Immature natural killer cell (primary cell): Measurements from ENCODE around the gene HOXA3. TPM values are rescaled to one million over a fixed set of nuclear protein-coding genes. Genes with fewer than 3 reads are reported as not detected.

ENCODE experiments used
- DNase-seq, 3 donors: peaks; one replicate each; pipeline ENCODE4 v3.0.0; 2022; ENCODE audit warnings: mixed read lengths in 1 of 3
- H3K27ac Mint-ChIP-seq, 6 donors: one replicate each; pipeline ENCODE4 v1.8.0; 2020; ENCODE audit warnings: mixed read lengths in 6 of 6, mild to moderate bottlenecking in 5 of 6, inconsistent platforms in 4 of 6, moderate library complexity in 3 of 6
- H3K27me3 Mint-ChIP-seq, 3 donors: one replicate each; pipeline ENCODE4 v1.8.0; 2020 to 2021; ENCODE audit warnings: low read depth in 3 of 3, mild to moderate bottlenecking in 3 of 3, mixed read lengths in 3 of 3, moderate library complexity in 3 of 3, inconsistent platforms in 1 of 3
- H3K36me3 Mint-ChIP-seq, 3 donors: one replicate each; pipeline ENCODE4 v1.8.0; 2020; ENCODE audit warnings: mixed read lengths in 3 of 3, inconsistent platforms in 2 of 3, mild to moderate bottlenecking in 2 of 3
- H3K4me1 Mint-ChIP-seq, 2 donors: one replicate each; pipeline ENCODE4 v1.8.0; 2020; ENCODE audit warnings: inconsistent platforms in 2 of 2, mild to moderate bottlenecking in 2 of 2, mixed read lengths in 2 of 2, moderate library complexity in 1 of 2
- H3K4me3 Mint-ChIP-seq, 5 donors: one replicate each; pipeline ENCODE4 v1.8.0; 2020; ENCODE audit warnings: mild to moderate bottlenecking in 5 of 5, mixed read lengths in 5 of 5, inconsistent platforms in 3 of 5, moderate library complexity in 3 of 5
- H3K9me3 Mint-ChIP-seq, 6 donors: one replicate each; pipeline ENCODE4 v1.8.0; 2020; ENCODE audit warnings: mild to moderate bottlenecking in 6 of 6, mixed read lengths in 6 of 6, inconsistent platforms in 4 of 6, moderate library complexity in 3 of 6
- polyA plus RNA-seq, 3 donors: library from polyadenylated mRNA; unstranded; fragments of 300-500 nt; fragmentation: Illumina TruSeq; gene quantifications; one replicate each; pipeline ENCODE4 v1.2.3, GENCODE V29; 2021

Gene HOXA3
- polyA plus RNA-seq, 3 donors from 2014 or later: 0.13 TPM; not detected in 2

GRCh38 chr7:27095050-27095896 lies 57.1 kb downstream of the HOXA3 start:
- H3K27me3 Mint-ChIP-seq: peaks cover 13 to 21% (median 19%) of the 10 kb centered on the region in 3 donors
- peaks cover 31 to 48% of the 10 kb centered on the region in 2 donors for H3K4me1 Mint-ChIP-seq
- peaks cover 14 to 17% (median 15%) of the 10 kb centered on the region in 3 donors for H3K36me3 Mint-ChIP-seq
- H3K4me3 Mint-ChIP-seq: peak overlapping the region; percentile 91 to 97 (median 94)
- peak overlapping the region; percentile 72 to 89 (median 86) for H3K27ac Mint-ChIP-seq
- peak; percentile 50 to 54 (median 51) for DNase-seq
- no peaks in the 10 kb centered on the region for H3K9me3 Mint-ChIP-seq

DNA sequence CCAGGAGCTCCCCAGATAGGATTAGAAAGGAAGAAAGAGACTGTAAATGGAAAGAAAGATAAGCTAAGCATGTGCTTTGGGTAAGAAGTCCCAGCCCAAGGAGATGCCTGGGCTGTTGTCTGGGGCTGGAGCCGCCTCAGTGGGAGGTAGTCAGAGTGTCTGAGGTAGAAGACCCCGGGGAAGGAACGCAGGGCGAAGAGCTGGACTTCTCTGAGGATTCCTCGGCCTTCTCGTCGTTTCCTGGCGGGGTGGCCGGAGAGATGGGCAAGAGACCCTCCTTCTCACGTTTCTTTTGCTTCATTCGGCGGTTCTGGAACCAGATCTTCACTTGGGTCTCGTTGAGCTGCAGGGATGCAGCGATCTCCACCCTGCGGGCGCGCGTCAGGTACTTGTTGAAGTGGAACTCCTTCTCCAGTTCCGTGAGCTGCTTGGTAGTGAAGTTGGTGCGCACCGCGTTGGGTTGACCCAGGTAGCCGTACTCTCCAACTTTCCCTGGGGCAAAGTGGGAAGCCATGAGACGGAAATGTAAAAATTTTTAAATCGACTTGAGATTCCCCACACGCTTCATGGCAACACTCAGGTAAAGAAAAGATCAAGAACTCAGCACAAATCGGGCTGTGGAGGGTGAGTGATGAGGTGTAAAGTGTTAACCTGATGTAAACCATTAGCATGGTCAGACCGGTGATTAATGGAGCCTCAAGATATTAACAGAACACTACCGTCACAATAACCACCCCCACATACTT lies 57.9 kb downstream of the HOXA3 start:
- H3K36me3 Mint-ChIP-seq: peaks cover 7 to 9% (median 8%) of the 10 kb centered on the region in 3 donors
- peak overlapping the region in 2 of 6 donors; percentile 72 to 89 for H3K27ac Mint-ChIP-seq
- peaks cover 31 to 48% of the 10 kb centered on the region in 2 donors for H3K4me1 Mint-ChIP-seq
- H3K9me3 Mint-ChIP-seq: no peaks in the 10 kb centered on the region
- H3K4me3 Mint-ChIP-seq: peak overlapping the region; percentile 91 to 97 (median 94)
- peaks cover 13 to 29% (median 19%) of the 10 kb centered on the region in 3 donors for H3K27me3 Mint-ChIP-seq
- DNase-seq: no peak

DNA sequence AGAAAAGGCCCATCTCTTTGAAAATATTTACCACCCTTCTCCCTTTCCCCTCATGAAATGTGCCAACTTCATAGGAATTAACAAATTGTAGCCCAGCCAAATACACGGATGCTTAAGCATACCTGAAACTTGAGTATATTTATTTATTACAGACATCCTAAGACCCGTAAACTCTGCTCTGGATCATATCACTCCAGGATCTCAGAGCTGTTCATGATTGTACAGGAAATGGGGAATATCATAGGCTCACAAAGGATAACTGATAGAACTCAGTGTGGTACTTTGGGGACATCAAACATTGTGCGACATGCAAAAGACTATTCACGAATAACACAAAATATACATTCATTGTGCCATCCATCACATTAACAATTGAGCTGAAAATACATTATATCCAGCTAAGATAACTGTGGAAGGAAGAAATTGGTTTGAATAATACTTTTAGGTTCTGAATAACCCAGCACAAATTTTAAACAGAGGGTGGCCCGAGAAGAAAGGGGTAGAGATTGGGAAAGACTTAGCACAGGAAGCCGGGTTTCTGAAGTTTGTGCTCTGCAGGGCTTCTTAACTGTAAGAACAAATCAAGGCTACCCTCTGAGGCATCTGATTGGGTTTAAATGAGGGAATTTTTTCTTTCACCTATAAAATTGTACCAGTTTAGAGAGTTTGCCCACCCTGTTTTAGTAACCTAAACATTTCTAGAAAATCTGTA lies 59.0 kb downstream of the HOXA3 start:
- Mint-ChIP-seq H3K9me3 (no peaks in the 10 kb centered on the region), H3K4me1 (peaks cover 25 to 43% of the 10 kb centered on the region in 2 donors), H3K4me3 (no peak overlapping the region)

DNA sequence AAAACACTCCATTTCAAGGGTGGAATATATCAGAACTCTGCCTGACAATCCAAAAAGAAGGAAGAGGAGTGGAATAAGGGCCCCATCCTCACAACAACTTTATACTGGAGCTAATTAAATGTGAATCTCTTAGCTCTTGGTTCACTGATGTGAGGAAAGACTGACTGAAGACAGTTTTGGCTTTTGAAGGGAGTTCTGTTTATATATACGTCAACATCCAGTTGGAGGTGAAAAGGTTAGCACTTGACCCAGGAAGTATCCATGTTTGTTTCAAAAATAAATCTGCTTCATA lies 59.6 kb downstream of the HOXA3 start:
- Mint-ChIP-seq H3K27ac (no peak overlapping the region), H3K27me3 (peaks cover 20 to 31% (median 26%) of the 10 kb centered on the region in 3 donors), H3K4me3 (no peak overlapping the region), H3K9me3 (no peaks in the 10 kb centered on the region), H3K4me1 (peaks cover 25 to 41% of the 10 kb centered on the region in 2 donors), H3K36me3 (no peaks in the 10 kb centered on the region)
- no peak for DNase-seq

More for the DNA sequence above, 59.0 kb downstream of the HOXA3 start:
- Mint-ChIP-seq H3K27ac (no peak overlapping the region), H3K27me3 (peaks cover 18 to 31% (median 26%) of the 10 kb centered on the region in 3 donors), H3K36me3 (no peaks in the 10 kb centered on the region)
- no peak for DNase-seq

DNA sequence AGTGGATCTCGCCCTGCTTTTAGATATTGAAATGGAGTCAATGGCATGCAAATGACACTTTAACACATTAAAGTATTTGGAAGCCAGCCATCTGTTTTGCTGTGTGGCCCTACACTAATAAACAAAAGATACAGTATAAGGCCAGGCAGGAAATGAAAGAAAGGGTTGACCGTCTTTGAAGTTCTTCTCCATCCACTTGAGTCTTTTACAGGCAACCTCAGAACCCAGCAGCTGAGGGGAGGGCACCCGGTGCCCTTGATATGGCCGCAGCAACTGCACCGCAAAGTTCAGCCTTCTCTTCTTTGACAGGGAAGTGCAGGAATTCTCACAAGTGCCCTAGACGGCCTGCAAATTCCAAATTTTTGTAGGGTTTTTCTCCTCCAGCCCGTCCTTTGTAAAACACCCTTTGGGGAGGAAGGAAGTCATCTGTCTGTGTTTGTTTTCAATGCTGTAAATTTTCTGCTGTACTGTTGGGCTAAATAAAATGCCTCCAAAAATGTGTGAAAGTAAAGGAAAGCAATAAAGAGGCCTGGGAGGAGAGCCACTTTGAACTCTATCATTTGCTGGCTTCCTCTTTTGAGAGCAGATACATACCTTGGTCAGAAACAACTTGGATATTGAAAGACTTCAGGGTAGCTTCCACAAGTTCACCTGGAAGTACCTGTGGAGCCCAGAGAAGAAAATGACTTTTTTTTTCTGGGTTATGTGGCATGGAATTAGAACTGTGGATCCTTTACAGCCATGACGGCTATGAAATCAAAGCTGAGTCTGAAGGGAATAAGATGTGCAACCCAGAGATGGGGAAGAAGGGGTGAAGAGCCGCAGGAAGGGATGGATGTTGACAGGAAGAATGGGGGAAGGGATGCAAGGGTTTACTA lies 60.2 kb downstream of the HOXA3 start:
- Mint-ChIP-seq H3K27ac (no peak overlapping the region), H3K27me3 (peaks cover 20 to 34% (median 27%) of the 10 kb centered on the region in 3 donors), H3K4me1 (peaks cover 24 to 41% of the 10 kb centered on the region in 2 donors), H3K9me3 (peaks cover 0 to 2% (median 0%) of the 10 kb centered on the region in 6 donors), H3K36me3 (no peaks in the 10 kb centered on the region), H3K4me3 (no peak overlapping the region)
- no peak for DNase-seq

- peaks cover 0 to 2% (median 0%) of the 10 kb centered on the region in 6 donors for H3K9me3 Mint-ChIP-seq
- H3K36me3 Mint-ChIP-seq: no peaks in the 10 kb centered on the region
- no peak for DNase-seq
- peaks cover 22 to 33% (median 25%) of the 10 kb centered on the region in 3 donors for H3K27me3 Mint-ChIP-seq
- no peak overlapping the region for H3K4me3 Mint-ChIP-seq
- H3K27ac Mint-ChIP-seq: no peak overlapping the region
- peaks cover 21 to 37% of the 10 kb centered on the region in 2 donors for H3K4me1 Mint-ChIP-seq
Measured at GRCh38 chr7:27091105-27091504, 61.3 kb downstream of the HOXA3 start.

DNA sequence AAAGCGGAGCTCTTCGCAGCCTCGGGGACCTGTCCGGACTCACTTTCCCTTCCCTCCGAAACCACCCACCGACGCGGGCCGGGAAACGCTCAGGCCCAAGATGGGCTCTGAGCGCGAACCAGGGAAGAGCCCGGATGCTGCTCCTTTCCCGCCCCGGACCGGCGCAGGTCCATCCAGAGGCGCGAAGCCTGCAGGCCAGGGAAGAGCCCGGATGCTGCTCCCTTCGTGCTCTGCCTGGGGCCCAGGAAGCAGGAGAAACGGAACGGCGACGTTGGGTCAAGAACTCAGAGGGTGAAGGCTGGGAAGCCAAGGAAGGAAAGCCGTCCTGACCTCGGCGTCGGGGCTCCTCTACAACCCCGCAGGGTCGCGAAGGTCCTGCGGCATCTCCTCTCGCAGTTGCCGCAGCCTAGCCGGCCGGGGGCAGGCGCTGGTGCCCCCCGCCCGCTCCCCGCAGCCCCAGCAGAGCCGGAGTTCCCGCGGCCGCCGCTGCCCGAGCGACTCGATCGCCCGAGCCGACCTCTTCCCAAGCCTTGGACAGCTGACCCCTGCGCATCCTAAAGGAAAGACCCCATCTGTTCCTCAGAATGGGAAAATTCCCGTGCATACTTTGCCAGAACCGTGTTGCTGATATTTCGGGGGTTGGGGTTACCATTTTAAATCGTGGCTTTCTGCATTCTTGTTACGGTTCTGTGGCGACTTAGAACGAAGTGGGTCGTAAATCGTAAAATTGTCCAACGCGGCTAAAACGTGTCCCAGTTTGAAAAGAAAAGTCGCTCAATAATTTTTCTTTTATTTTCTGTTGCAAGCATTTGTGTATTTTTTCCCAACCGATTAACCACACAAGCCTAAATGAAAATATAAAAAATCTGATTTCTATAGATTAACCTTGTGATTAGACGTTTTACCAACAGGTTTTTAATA lies 64.1 kb downstream of the HOXA3 start:
- Mint-ChIP-seq H3K9me3 (peaks cover 0 to 2% (median 0%) of the 10 kb centered on the region in 6 donors), H3K36me3 (no peaks in the 10 kb centered on the region), H3K4me3 (peak overlapping the region in 4 of 5 donors; percentile 22 to 67 (median 50)), H3K27me3 (peaks cover 12 to 24% (median 19%) of the 10 kb centered on the region in 3 donors), H3K27ac (no peak overlapping the region), H3K4me1 (peaks cover 8 to 26% of the 10 kb centered on the region in 2 donors)
- DNase-seq: no peak

DNA sequence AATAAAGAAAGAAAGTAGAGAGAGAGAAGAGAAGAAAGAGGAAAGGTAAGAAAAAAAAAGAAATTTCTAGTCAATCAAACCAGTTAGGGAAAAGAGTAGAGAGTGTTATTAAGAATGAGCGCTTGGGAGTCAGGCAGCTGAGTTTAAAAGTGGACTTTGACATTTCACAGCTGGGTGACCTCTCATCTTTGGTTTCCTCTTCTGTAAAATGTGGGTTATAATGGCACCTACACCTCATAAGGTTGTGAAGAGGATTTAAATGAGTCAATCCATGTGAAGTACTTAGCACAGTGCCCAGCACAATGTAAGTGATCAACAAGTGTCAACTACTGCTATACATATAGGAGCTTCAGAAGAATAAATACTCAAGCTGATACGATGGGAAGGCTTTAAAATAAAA lies 68.7 kb downstream of the HOXA3 start:
- H3K9me3 Mint-ChIP-seq: peaks cover 0 to 2% (median 0%) of the 10 kb centered on the region in 6 donors

DNA sequence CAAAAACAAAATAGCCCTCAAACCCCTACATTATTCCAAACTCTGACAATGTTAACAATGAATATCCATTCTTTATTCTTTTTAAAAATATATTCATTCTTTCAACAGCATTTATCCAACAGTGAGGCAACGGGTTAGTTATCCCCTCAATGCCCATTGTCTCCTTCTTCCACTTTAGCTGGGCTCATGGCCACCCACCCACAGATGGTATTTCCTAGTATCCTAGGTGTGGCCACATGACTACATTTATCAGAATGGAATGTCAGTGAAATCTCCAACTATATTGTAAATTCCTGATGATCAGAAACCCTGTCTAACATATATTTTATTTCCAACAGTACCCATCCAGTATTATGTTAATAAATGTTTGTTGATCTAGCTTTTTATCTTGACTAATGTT lies 70.2 kb downstream of the HOXA3 start:
- Mint-ChIP-seq H3K27ac (no peak overlapping the region), H3K27me3 (peaks cover under 1 to 4% (median 3%) of the 10 kb centered on the region in 3 donors), H3K9me3 (no peaks in the 10 kb centered on the region), H3K4me3 (no peak overlapping the region), H3K36me3 (no peaks in the 10 kb centered on the region), H3K4me1 (peaks cover 4 to 11% of the 10 kb centered on the region in 2 donors)
- no peak for DNase-seq

More for the DNA sequence above, 68.7 kb downstream of the HOXA3 start:
- Mint-ChIP-seq H3K27ac (no peak overlapping the region), H3K27me3 (peaks cover 6 to 8% (median 6%) of the 10 kb centered on the region in 3 donors), H3K4me1 (peaks cover 12 to 25% of the 10 kb centered on the region in 2 donors), H3K36me3 (no peaks in the 10 kb centered on the region), H3K4me3 (no peak overlapping the region)
- DNase-seq: no peak

DNA sequence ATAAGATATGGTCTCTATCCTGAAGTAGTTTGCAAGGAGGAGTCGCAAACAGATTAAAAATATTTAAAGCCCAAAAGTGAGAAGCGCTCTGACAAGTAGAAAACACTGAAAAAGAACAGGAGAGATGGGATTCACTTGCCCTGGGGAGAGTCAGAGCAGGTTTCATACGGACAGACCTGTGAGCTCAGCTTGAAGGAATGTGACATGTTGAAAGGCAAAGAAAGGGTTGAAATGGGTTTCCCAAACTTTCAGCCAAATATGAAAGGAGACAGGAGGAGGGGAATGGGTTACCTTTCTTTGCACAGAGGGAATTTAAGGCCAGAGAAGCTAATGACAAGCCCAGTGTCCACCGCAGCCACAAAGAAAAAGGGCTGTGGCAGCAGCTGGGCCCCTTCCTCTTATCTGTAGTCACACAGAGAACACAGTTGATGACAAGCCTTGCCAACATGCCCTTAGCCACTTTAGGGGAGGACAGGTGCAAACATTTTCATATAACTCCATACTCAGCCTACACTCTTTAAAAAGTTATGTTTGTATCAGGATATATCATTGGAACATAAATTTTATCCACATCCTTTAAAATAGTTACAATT lies 71.4 kb downstream of the HOXA3 start:
- Mint-ChIP-seq H3K36me3 (no peaks in the 10 kb centered on the region), H3K4me3 (no peak overlapping the region), H3K9me3 (no peaks in the 10 kb centered on the region), H3K27ac (no peak overlapping the region), H3K27me3 (peaks cover 0 to 3% (median under 1%) of the 10 kb centered on the region in 3 donors), H3K4me1 (peaks cover 4 to 11% of the 10 kb centered on the region in 2 donors)
- no peak for DNase-seq

DNA sequence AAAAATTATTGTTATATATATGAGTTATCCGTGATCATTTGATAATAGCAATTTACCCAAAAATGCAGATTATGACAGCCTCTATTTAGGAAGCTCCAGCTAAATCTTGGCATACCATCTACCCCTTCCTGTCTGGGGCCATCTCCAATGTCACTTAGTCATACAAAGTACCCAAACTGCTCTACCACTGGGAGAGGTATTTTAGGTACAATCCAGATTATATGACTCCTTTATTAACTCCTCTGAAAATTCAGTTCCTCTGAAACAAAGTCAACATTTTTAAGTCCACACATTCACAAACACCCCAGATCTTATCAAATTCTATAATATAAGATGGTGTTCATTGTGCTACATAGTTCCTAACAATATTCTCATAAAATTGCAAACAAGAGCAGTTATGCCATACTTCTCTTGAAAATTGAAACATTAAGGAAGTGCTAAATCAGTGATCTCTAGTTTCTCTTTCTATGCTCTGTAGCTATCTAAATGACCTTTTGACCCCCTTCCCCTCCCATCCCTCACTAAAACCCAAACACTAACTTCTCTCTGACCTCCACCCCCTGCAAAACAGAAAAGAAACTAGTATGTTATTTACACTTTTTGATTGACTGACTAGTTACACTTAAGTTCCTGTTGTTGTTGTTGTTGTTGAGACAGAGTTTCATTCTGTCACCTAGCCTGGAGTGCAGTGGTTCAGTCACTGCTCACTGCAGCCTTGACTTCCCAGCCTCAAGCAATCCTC lies 73.0 kb downstream of the HOXA3 start:
- H3K27me3 Mint-ChIP-seq: peaks cover 0 to 3% (median 0%) of the 10 kb centered on the region in 3 donors
- no peak overlapping the region for H3K4me3 Mint-ChIP-seq
- H3K36me3 Mint-ChIP-seq: no peaks in the 10 kb centered on the region
- DNase-seq: no peak
- no peaks in the 10 kb centered on the region for H3K9me3 Mint-ChIP-seq
- no peak overlapping the region for H3K27ac Mint-ChIP-seq
- peaks cover 4 to 11% of the 10 kb centered on the region in 2 donors for H3K4me1 Mint-ChIP-seq
